Measurements from ENCODE around the gene NCCRP1. TPM values are rescaled to one million over a fixed set of nuclear protein-coding genes. Genes with fewer than 3 reads are reported as not detected.

Gene NCCRP1
- total RNA-seq, 2 experiments from 2014 or later: not detected

DNA sequence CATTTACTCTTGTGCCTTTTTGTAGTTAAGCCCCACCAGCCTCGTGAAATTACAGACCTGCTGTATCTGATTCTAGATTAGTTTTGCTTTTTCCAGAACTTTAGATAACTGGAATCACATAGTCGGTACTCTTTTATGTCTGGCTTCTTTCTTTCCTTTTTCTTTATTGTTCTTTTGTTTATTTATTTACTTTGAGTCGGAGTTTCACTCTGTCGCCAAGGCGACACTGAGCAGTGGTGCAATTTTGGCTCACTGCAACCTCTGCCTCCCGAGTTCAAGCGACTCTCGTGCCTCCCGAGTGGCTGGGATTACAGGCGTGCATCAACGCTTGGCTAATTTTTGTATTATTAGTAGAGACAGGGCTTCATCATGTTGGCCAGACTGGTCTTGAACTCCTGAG is 6.0 kb upstream of the NCCRP1 start:
- Histone ChIP-seq H3K4me1 (ENCODE audit: insufficient read depth, low read length, poor library complexity, severe bottlenecking) (no peaks in the 10 kb centered on the region), H4K20me1 (ENCODE audit: insufficient read depth, low read length) (no peaks in the 10 kb centered on the region), H3K4me2 (ENCODE audit: low read length) (no peak overlapping the region), H3K79me2 (ENCODE audit: insufficient read depth, low read depth, low read length) (no peaks in the 10 kb centered on the region), H3K9me3 (ENCODE audit: low read length) (no peaks in the 10 kb centered on the region), H3K4me3 (ENCODE audit: low read depth, low read length, poor library complexity, severe bottlenecking) (no peak overlapping the region), H3K36me3 (ENCODE audit: insufficient read depth, low read length) (no peaks in the 10 kb centered on the region), H3K9me2 (ENCODE audit: insufficient read depth, low read length) (no peaks in the 10 kb centered on the region), H3K27ac (ENCODE audit: low read depth, low read length, poor library complexity, severe bottlenecking) (no peak overlapping the region), H2AFZ (ENCODE audit: low read length) (no peak overlapping the region)
- ChIA-PET POLR2A (no interaction called here), CTCF (ENCODE audit: unreplicated experiment) (no interaction called here)
- DNase-seq (ENCODE audit: low spot score): no peak
- intact Hi-C loops (cut with micrococcal nuclease; ENCODE audit: unreplicated experiment): no loop called here
- TF ChIP-seq, protein P1, sequence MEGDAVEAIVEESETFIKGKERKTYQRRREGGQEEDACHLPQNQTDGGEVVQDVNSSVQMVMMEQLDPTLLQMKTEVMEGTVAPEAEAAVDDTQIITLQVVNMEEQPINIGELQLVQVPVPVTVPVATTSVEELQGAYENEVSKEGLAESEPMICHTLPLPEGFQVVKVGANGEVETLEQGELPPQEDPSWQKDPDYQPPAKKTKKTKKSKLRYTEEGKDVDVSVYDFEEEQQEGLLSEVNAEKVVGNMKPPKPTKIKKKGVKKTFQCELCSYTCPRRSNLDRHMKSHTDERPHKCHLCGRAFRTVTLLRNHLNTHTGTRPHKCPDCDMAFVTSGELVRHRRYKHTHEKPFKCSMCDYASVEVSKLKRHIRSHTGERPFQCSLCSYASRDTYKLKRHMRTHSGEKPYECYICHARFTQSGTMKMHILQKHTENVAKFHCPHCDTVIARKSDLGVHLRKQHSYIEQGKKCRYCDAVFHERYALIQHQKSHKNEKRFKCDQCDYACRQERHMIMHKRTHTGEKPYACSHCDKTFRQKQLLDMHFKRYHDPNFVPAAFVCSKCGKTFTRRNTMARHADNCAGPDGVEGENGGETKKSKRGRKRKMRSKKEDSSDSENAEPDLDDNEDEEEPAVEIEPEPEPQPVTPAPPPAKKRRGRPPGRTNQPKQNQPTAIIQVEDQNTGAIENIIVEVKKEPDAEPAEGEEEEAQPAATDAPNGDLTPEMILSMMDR (conservative IDR thresholded peaks at IDR 0.05; ENCODE audit: low read length): no peak
- TF ChIP-seq EZH2phosphoT487 (IDR thresholded peaks at IDR 0.05; ENCODE audit: borderline replicate concordance, low read depth, low read length): no peak
- BruUV-seq (replicated peaks): no TSS peak

GRCh38 chr19:39192846-39193245 is 3.9 kb upstream of the NCCRP1 start:
- no TSS peak for BruUV-seq (replicated peaks)
- Histone ChIP-seq H2AFZ (ENCODE audit: low read length) (no peak overlapping the region), H3K9me3 (ENCODE audit: low read length) (no peaks in the 10 kb centered on the region), H3K27ac (ENCODE audit: low read depth, low read length, poor library complexity, severe bottlenecking) (no peak overlapping the region), H3K4me2 (ENCODE audit: low read length) (no peak overlapping the region), H4K20me1 (ENCODE audit: insufficient read depth, low read length) (no peaks in the 10 kb centered on the region), H3K4me3 (ENCODE audit: low read depth, low read length, poor library complexity, severe bottlenecking) (no peak overlapping the region), H3K36me3 (ENCODE audit: insufficient read depth, low read length) (no peaks in the 10 kb centered on the region), H3K4me1 (ENCODE audit: insufficient read depth, low read length, poor library complexity, severe bottlenecking) (no peaks in the 10 kb centered on the region), H3K79me2 (ENCODE audit: insufficient read depth, low read depth, low read length) (no peaks in the 10 kb centered on the region), H3K9me2 (ENCODE audit: insufficient read depth, low read length) (no peaks in the 10 kb centered on the region)
- DNase-seq (ENCODE audit: low spot score): no peak
- POLR2A ChIA-PET: no interaction called here
- intact Hi-C loops (cut with micrococcal nuclease; ENCODE audit: unreplicated experiment): no loop called here
- CTCF ChIA-PET (ENCODE audit: unreplicated experiment): no interaction called here
- TF ChIP-seq EZH2phosphoT487 (IDR thresholded peaks at IDR 0.05; ENCODE audit: borderline replicate concordance, low read depth, low read length): no peak
- TF ChIP-seq, protein P1 (conservative IDR thresholded peaks at IDR 0.05; ENCODE audit: low read length): no peak

DNA sequence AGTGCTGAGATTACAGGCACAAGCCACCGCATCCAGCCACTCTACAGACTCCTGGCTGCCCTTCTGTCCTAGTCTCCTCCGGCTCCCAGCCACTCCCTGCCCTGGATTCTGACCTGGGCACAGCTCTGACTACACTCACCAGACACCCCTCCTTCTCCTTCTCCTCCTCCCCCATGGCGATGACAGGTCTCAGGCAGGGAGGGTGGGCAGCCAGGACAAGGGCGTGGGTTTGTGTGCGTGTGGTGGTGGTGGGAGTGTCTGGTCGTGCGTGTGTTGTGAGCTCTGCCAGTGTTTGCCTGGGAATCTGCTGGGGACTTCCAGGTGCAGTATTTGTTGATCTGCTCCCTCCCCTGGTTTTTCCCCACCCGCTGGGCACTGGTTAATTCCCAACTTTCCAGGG is 3.0 kb upstream of the NCCRP1 start:
- Histone ChIP-seq H3K4me2 (ENCODE audit: low read length) (no peak overlapping the region), H2AFZ (ENCODE audit: low read length) (no peak overlapping the region), H3K79me2 (ENCODE audit: insufficient read depth, low read depth, low read length) (no peaks in the 10 kb centered on the region), H4K20me1 (ENCODE audit: insufficient read depth, low read length) (no peaks in the 10 kb centered on the region), H3K4me1 (ENCODE audit: insufficient read depth, low read length, poor library complexity, severe bottlenecking) (no peaks in the 10 kb centered on the region), H3K9me3 (ENCODE audit: low read length) (no peaks in the 10 kb centered on the region), H3K4me3 (ENCODE audit: low read depth, low read length, poor library complexity, severe bottlenecking) (no peak overlapping the region), H3K9me2 (ENCODE audit: insufficient read depth, low read length) (no peaks in the 10 kb centered on the region), H3K36me3 (ENCODE audit: insufficient read depth, low read length) (no peaks in the 10 kb centered on the region), H3K27ac (ENCODE audit: low read depth, low read length, poor library complexity, severe bottlenecking) (no peak overlapping the region)
- BruUV-seq (replicated peaks): no TSS peak
- TF ChIP-seq EZH2phosphoT487 (IDR thresholded peaks at IDR 0.05; ENCODE audit: borderline replicate concordance, low read depth, low read length): no peak
- TF ChIP-seq, protein P1 (conservative IDR thresholded peaks at IDR 0.05; ENCODE audit: low read length): no peak
- ChIA-PET POLR2A (no interaction called here), CTCF (ENCODE audit: unreplicated experiment) (no interaction called here)
- DNase-seq (ENCODE audit: low spot score): no peak
- intact Hi-C loops (cut with micrococcal nuclease; ENCODE audit: unreplicated experiment): no loop called here
